Fibroblast of lung (primary cell): ENCODE results near the gene CHCHD6. TPM values are rescaled to one million over a fixed set of nuclear protein-coding genes. Genes with fewer than 3 reads are reported as not detected.

ENCODE experiments used
- DNase-seq, 2 donors: peaks; one replicate each; pipeline versions ENCODE4 v3.0.0 to v3.0.0-alpha.2; 2010; ENCODE audit warnings: low read depth in 2 of 2
- H2AFZ ChIP-seq: 2 replicates; pipeline ENCODE4 v1.5.1; 2012; ENCODE audit warnings: low read length, control low read depth, inconsistent platforms
- H3K27ac ChIP-seq: 2 replicates; pipeline ENCODE4 v1.5.1; 2011; ENCODE audit warnings: low read length, control low read depth; ENCODE audit not compliant: insufficient read depth
- H3K27me3 ChIP-seq: 2 replicates; pipeline ENCODE4 v1.5.1; 2011; ENCODE audit warnings: mild to moderate bottlenecking, low read length; ENCODE audit not compliant: control insufficient read depth, insufficient read depth
- H3K36me3 ChIP-seq: 2 replicates; pipeline ENCODE4 v1.5.1; 2011; ENCODE audit warnings: low read length; ENCODE audit not compliant: control insufficient read depth, insufficient read depth
- H3K4me1 ChIP-seq: 2 replicates; pipeline ENCODE4 v1.5.1; 2011; ENCODE audit warnings: low read length; ENCODE audit not compliant: control insufficient read depth, insufficient read depth; ENCODE audit errors: extremely low read depth
- H3K4me2 ChIP-seq: 2 replicates; pipeline ENCODE4 v1.5.1; 2011; ENCODE audit warnings: low read length, control low read depth; ENCODE audit not compliant: insufficient read depth; ENCODE audit errors: extremely low read depth
- H3K4me3 ChIP-seq, 4 experiments: fragments of 200-600 bp in 1 of 4; sonication (generic) in 1 of 4; replicated peaks in 1 of 4; 2 replicates each; pipeline ENCODE4 v1.5.1; 2011 to 2016; ENCODE audit warnings: low read length in 4 of 4, low read depth in 3 of 4, mild to moderate bottlenecking in 3 of 4, control low read depth in 2 of 4, inconsistent platforms in 1 of 4, mixed read lengths in 1 of 4; ENCODE audit not compliant: insufficient read depth in 1 of 4; ENCODE audit errors: control extremely low read depth in 1 of 4
- H3K79me2 ChIP-seq: 2 replicates; pipeline ENCODE4 v1.5.1; 2012; ENCODE audit warnings: mild to moderate bottlenecking, low read length, inconsistent platforms; ENCODE audit not compliant: control insufficient read depth, insufficient read depth
- H3K9ac ChIP-seq: 2 replicates; pipeline ENCODE4 v1.5.1; 2011; ENCODE audit warnings: mild to moderate bottlenecking, low read length, control low read depth; ENCODE audit not compliant: insufficient read depth
- H3K9me3 ChIP-seq: 2 replicates; pipeline ENCODE4 v1.5.1; 2012; ENCODE audit warnings: low read depth, low read length; ENCODE audit not compliant: control insufficient read depth, insufficient read depth
- H4K20me1 ChIP-seq: 2 replicates; pipeline ENCODE4 v1.5.1; 2011; ENCODE audit warnings: low read length; ENCODE audit not compliant: control insufficient read depth, insufficient read depth; ENCODE audit errors: extremely low read depth
- EZH2 ChIP-seq: IDR thresholded peaks from 2 replicates; pipeline ENCODE4 v1.5.1; 2012; ENCODE audit warnings: low read length, control low read depth, mild to moderate bottlenecking; ENCODE audit errors: missing control alignments
- polyA minus RNA-seq: library from RNA; depleted of rRNA, polyadenylated mRNA; stranded (reverse); fragments of >200 nt; gene quantifications from 2 replicates; pipeline ENCODE4 v1.2.3, GENCODE V29; 2011; ENCODE audit warnings: low replicate concordance
- polyA plus RNA-seq, 2 donors: library from polyadenylated mRNA; depleted of rRNA in 1 of 2; stranded (reverse) in 1 of 2; unstranded in 1 of 2; fragments of >200 nt; gene quantifications; 2 replicates each; pipeline ENCODE4 v1.2.1, GENCODE V29; 2011 to 2012; ENCODE audit warnings: missing spikeins in 1 of 2
- total RNA-seq: library from RNA; depleted of rRNA; stranded (reverse); fragments of >200 nt; gene quantifications from 2 replicates; pipeline ENCODE4 v1.2.1, GENCODE V29; 2014
- TF ChIP-seq, protein P1 (sequence below), 2 donors: IDR thresholded peaks in 1 of 2; conservative IDR thresholded peaks in 1 of 2; 1 replicate in 1 of 2; 2 replicates in 1 of 2; pipeline ENCODE4 v1.5.1; 2011 to 2012; ENCODE audit warnings: low read length in 2 of 2, control low read depth in 1 of 2, inconsistent platforms in 1 of 2, low read depth in 1 of 2, mild to moderate bottlenecking in 1 of 2

CHCHD6 gene, protein sequence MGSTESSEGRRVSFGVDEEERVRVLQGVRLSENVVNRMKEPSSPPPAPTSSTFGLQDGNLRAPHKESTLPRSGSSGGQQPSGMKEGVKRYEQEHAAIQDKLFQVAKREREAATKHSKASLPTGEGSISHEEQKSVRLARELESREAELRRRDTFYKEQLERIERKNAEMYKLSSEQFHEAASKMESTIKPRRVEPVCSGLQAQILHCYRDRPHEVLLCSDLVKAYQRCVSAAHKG
- total RNA-seq (9.5 and 11.1 TPM in 2 replicates), polyA plus RNA-seq (9.5 and 13.0 TPM in 2 replicates), polyA minus RNA-seq (0.75 and 1.8 TPM in 2 replicates)
- polyA plus RNA-seq (2012): 12.6 and 18.4 TPM in 2 replicates

DNA sequence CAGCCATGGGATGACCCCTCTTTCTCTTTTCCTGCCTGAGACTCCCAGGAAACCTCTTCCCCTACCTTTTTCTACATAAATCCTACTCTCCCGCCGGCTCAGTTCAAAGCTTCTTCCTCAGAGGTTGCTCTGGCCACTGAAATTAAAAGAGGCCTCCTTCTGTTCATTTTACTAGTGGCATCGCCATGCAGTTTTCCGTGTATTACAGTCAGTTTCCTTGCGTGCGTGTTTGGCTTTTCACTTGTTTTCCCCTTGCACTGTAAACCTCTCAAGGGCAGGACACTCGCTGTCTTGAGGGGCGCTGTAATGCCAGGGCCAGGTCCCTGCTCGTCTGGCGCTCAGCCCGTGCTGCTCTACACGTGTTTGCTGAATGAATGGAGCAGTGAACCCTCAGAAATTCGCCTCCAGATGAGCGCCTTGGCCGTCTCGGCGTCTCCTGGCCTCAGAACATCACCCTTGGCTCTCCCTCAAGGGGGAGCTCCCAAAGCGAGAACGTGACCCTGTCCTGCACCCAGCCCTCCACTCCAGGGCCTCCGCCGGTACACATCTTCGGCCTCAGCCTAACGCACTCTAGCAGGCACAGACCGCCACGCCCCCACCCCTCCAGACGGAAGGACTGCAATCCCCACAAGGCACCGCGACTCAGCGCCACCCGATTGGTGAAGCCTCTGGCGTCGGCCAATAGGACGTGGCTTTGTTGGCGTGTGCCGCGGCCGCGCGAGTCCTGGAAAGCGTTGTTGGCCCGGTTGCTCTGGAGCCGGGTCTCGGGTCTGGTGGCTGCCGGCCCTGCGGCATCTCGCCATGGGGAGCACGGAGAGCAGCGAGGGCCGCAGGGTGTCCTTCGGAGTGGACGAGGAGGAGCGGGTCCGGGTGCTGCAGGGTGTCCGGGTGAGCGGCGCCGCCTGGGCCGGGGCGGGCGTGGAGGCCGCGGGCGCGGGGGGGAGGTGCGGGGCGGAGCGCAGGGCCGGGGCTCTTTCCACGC lies at the start of gene CHCHD6:
Gene CHCHD6 (plus strand): TSS at position 729 of the 982 bp plus-strand sequence. CDS start 73 bp downstream, at position 802.
- Histone ChIP-seq H4K20me1 (no peaks in the 10 kb centered on the region), H3K9ac (peak within 1 kb of the TSS; percentile 58), H2AFZ (peak within 1 kb of the TSS; percentile 93), H3K27ac (no peak within 1 kb of the TSS), H3K79me2 (no peaks in the 10 kb centered on the region), H3K4me3 (peak within 1 kb of the TSS; percentile 68 to 83 (median 80)), H3K36me3 (no peaks in the 10 kb centered on the region), H3K9me3 (no peaks in the 10 kb centered on the region), H3K4me2 (peak within 1 kb of the TSS; percentile 92), H3K4me1 (no peaks in the 10 kb centered on the region), H3K27me3 (no peaks in the 10 kb centered on the region)
- no peak for TF ChIP-seq EZH2
- TF ChIP-seq, protein P1, sequence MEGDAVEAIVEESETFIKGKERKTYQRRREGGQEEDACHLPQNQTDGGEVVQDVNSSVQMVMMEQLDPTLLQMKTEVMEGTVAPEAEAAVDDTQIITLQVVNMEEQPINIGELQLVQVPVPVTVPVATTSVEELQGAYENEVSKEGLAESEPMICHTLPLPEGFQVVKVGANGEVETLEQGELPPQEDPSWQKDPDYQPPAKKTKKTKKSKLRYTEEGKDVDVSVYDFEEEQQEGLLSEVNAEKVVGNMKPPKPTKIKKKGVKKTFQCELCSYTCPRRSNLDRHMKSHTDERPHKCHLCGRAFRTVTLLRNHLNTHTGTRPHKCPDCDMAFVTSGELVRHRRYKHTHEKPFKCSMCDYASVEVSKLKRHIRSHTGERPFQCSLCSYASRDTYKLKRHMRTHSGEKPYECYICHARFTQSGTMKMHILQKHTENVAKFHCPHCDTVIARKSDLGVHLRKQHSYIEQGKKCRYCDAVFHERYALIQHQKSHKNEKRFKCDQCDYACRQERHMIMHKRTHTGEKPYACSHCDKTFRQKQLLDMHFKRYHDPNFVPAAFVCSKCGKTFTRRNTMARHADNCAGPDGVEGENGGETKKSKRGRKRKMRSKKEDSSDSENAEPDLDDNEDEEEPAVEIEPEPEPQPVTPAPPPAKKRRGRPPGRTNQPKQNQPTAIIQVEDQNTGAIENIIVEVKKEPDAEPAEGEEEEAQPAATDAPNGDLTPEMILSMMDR (conservative IDR thresholded peaks at IDR 0.05 in 1 of 2, IDR thresholded peaks at IDR 0.05 in 1 of 2; ENCODE audit: low read depth in 1 of 2, low read length in 2 of 2): no peak
- DNase-seq: peak; percentile 94 to 95

DNA sequence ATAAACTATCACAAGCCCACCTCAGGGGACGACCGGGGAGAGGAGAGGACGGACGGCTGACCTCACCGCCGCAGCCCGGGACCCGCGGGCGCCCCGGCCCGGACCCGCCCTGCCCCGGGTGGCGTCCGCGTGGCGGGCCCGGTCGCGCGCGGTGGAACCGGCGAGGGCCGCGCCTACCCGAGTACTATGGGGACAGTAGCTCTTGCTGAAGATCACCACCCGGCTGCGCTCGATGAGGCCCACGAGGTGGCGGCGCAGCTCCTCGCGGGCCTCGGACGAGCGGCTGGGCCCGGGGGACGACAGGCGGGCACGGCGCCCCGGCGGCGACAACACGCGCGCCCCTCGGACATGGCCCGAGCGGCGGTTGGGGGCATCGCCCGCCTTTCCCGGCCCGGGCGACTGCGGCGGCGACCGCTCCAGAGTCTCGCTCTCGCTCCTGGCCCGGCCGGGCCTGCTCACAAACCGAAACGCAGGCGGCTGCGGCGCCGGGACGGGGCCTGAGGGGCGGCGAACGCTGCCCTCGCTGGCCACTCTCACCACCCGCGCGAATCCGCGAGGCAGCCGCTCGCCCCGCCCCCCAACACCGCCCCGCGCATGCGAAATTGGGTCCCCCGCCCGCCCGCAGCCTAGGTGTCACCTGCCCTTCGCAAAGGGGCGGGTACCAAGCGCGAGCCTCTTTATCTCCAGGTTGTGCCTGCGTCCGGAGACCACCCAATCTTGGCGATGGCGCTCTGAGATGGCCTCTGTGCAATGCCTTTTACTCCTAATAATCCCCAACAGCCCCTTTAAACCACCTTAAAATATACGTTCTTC lies 49.3 kb upstream of the CHCHD6 start, which contains the start of gene TXNRD3:
Gene TXNRD3 (minus strand): TSS at position 554 of the 813 bp plus-strand sequence.
- peaks cover 2% of the 10 kb centered on the region for H3K4me1 ChIP-seq
- H2AFZ ChIP-seq: peak within 1 kb of the TSS; percentile 87
- H3K27me3 ChIP-seq: peaks cover 4% of the 10 kb centered on the region
- no peaks in the 10 kb centered on the region for H3K36me3 ChIP-seq
- H3K9ac ChIP-seq: peak within 1 kb of the TSS; percentile 89
- H4K20me1 ChIP-seq: no peaks in the 10 kb centered on the region
- TF ChIP-seq EZH2: no peak
- TF ChIP-seq, protein P1 (conservative IDR thresholded peaks at IDR 0.05 in 1 of 2, IDR thresholded peaks at IDR 0.05 in 1 of 2; ENCODE audit: low read depth in 1 of 2, low read length in 2 of 2): no peak
- peak within 1 kb of the TSS; percentile 58 for H3K27ac ChIP-seq
- peak within 1 kb of the TSS; percentile 96 for H3K4me2 ChIP-seq
- H3K9me3 ChIP-seq: no peaks in the 10 kb centered on the region
- peak within 1 kb of the TSS; percentile 55 to 82 (median 68) for H3K4me3 ChIP-seq
- DNase-seq: peak; percentile 61 to 67
- H3K79me2 ChIP-seq: no peaks in the 10 kb centered on the region
